ENCODE results near the gene ULK2. TPM values are rescaled to one million over a fixed set of nuclear protein-coding genes. Genes with fewer than 3 reads are reported as not detected.

ULK2 gene
- 16.7 and 20.3 TPM in 2 replicates for total RNA-seq

DNA sequence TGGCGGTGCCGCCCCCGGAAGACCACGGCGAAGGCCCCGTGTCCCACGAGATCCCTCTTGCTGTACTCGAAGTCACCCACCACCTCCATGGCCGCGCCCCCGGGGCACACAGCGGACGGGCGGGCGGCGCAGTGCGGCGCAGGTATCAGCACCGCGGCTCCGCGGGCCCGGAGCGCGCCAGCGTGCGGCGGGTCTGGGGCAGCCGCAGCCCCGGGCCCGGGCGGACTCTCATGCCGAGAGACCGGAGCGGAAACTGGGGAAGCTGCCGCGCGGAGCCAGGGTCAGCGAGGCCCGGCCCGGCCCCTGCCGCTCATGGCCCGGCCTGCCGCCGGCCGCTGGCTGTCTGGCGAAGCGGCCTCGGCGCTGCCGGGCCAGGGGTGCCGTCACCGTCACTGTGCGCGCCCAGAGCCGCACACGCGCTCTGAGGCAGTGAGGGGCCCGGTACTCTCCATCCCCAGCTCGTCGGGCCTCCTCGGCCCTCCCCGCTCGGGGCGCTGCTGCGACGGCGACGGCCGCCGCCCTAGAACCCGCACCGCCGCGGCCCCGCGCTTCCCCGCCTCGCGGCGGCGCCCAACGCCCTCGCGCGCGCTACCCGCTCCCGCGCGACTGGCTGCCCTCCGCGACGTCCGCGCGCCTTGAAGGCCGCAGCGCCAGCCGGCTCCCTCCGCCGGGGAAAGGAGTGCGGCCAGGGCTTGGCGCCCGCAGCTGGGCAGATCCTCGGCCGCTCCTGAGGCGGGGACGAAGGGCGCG lies at the start of gene ULK2:
Gene ULK2, minus strand, starts transcription at position 608 of the 750 bp plus-strand sequence. Its CDS starts 519 bp downstream, at position 89.

DNA sequence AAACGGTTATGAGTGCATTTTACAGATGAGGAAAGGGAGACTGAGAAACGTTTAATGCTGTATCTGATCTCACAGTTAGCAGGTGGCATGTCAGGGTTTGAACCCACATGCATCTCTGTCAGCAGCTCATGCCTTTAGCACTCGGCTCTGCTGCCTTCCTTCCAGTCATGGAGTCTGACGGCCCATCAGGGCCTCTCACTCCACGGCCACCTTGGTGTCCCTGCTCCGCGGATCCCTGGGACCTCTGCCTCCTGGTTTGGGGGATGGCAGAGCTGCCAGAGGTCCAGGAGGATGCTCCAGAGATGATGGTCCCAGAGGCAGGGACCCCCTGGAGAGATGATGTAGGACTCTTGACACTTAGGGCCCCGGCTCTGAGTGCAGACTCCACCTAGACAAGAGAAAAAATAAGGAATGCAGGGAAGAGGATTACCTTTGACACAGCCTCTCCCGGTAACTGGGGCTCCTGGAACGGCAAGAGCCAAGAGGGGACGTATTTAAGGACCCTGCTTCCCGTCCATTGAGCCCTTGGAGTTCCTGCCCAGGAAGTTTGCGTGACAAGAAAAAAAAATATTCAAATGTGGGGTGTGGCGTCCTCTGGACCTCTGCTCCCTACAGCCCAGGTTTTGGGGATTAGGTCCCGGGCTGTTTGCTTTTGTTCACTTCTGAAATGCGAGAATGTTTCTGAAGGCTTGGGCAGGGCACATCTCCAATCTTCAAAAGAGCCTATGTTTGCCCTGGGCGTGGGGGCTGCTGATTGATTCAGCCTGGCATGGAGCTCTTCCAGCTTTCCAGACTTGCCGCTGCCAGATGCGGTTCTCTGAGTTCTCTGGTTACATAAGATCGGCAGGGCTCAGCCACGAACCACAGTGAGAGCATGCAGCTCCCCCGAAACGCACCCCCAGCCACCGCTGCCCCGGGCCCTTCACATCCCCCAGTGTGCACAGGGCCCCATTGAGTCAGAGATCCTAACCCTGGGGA lies 119.6 kb downstream of the ULK2 start, which contains the start of gene ALDH3A1:
Gene ALDH3A1, minus strand, starts transcription at position 470 of the 978 bp plus-strand sequence. CDS start 3,169 bp downstream, outside the sequence.

Small RNAs within 50 kb of the gene (small RNA-seq; reads per million reads assigned to genes)
- not detected for gene AC015726.2

Other genes with a start within 250 kb of the ULK2 start
- 31.2 and 32.3 TPM in 2 replicates for gene ALDH3A2, start 219.2 kb downstream of the ULK2 start, total RNA-seq
- gene SLC47A2, start 151.4 kb downstream of the ULK2 start, total RNA-seq, result not detected in 2 replicates
- 0.48 and 0.65 TPM in 2 replicates for gene ALDH3A1, start 119.6 kb downstream of the ULK2 start, total RNA-seq
- gene AKAP10, start 109.9 kb upstream of the ULK2 start, total RNA-seq, result 20.3 and 21.1 TPM in 2 replicates
- gene SPECC1, start 141.4 kb upstream of the ULK2 start, total RNA-seq, result 1.6 and 3.0 TPM in 2 replicates